ENCODE data around the gene U2SURP. TPM values are rescaled to one million over a fixed set of nuclear protein-coding genes. Genes with fewer than 3 reads are reported as not detected.
A peak's percentile ranks its signal among the peaks of the same experiment; 100 is the strongest.

The U2SURP gene
- 100 to 1,000 TPM; 111 to 123 TPM for total RNA-seq

DNA sequence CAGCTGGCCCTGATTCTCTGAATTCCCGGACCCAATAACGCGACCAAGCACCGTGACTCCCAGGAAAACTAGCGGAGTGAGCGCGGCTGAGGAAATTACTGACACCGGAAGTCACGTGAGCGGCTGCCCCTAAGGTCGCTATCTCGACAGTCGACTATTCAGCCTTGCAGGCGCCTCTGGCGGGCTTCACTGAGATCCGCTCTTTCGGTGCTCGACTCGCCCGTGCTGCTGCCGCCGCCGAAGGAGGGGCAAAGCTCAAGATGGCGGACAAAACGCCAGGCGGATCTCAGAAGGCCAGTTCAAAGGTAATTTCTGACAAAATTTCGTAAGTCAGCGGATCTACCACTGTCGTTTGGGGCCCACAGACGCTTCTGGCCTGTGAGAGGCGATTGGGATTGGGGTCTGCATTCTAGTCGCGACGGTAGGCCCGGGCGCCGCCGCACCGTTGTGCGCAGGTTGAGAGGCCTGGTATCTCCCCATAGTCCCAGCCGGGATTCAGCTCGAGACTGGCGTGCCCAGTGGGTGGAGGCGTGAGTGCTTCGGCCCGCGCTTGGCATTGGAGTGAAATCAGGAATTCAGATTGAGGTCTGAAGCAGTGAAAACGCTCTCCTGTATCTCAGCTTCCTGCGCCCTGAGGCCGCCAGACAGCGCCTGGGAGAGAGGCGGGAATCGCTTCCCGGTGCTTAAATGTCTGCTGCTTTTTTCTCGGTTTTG lies at the start of gene U2SURP:
U2SURP (plus strand) TSS at position 202 of the 714 bp plus-strand sequence; CDS start at position 261, 59 bp downstream.
- no peaks in the 10 kb centered on the region for H3K9me3 Mint-ChIP-seq
- ChIA-PET CTCF (interaction anchor here (0.8 to 2.4 kb wide), 10 partner anchors 9 to 148 kb away, joined by 3 to 9 read pairs (median 3); no protein-coding TSS in a partner anchor), POLR2A (interaction anchor here (0.6 to 1.1 kb wide), 6 partner anchors 9 to 423 kb away, joined by 3 to 5 read pairs (median 4); partner anchors contain the start of gene ATR)
- H3K4me1 Mint-ChIP-seq: peaks cover 40% of the 10 kb centered on the region
- peak within 1 kb of the TSS; percentile 99 for H3K27ac Mint-ChIP-seq
- peaks cover 4% of the 10 kb centered on the region for H3K27me3 Mint-ChIP-seq
- peaks cover 4% of the 10 kb centered on the region for H3K36me3 Mint-ChIP-seq (ENCODE audit: low read depth)
- DNase-seq: peak; percentile 95
- H3K4me3 Mint-ChIP-seq: peak within 1 kb of the TSS; percentile 89

DNA sequence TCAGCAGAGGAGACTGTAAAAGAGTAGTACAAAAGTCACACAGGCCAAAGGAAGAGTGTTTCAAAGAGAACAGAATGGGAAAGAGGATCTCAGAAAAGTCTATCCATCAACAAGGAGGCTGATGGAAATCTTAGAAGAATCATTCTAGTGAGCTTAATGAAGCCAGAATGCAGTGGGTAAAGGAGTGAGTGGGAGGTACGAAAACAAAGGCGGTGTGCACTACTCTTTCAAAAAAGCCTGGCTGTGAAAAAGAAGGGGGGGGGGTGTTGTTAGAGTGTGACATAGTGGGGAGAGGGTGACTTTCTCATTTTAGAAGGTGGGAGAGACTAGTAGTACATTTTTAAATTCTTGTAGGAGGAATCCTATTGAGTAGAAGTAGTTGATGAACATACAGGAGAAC lies 49.6 kb upstream of the U2SURP start:
- Mint-ChIP-seq H3K9me3 (no peaks in the 10 kb centered on the region), H3K27ac (no peak overlapping the region), H3K4me3 (no peak overlapping the region), H3K36me3 (ENCODE audit: low read depth) (no peaks in the 10 kb centered on the region), H3K4me1 (peaks cover 11% of the 10 kb centered on the region), H3K27me3 (peaks cover 63% of the 10 kb centered on the region)
- POLR2A ChIA-PET: no interaction called here
- CTCF ChIA-PET: interaction anchor here (0.6 to 2.2 kb wide), 3 partner anchors 8 to 36 kb away, joined by 3 to 5 read pairs (median 4); no protein-coding TSS in a partner anchor
- no peak for DNase-seq

DNA sequence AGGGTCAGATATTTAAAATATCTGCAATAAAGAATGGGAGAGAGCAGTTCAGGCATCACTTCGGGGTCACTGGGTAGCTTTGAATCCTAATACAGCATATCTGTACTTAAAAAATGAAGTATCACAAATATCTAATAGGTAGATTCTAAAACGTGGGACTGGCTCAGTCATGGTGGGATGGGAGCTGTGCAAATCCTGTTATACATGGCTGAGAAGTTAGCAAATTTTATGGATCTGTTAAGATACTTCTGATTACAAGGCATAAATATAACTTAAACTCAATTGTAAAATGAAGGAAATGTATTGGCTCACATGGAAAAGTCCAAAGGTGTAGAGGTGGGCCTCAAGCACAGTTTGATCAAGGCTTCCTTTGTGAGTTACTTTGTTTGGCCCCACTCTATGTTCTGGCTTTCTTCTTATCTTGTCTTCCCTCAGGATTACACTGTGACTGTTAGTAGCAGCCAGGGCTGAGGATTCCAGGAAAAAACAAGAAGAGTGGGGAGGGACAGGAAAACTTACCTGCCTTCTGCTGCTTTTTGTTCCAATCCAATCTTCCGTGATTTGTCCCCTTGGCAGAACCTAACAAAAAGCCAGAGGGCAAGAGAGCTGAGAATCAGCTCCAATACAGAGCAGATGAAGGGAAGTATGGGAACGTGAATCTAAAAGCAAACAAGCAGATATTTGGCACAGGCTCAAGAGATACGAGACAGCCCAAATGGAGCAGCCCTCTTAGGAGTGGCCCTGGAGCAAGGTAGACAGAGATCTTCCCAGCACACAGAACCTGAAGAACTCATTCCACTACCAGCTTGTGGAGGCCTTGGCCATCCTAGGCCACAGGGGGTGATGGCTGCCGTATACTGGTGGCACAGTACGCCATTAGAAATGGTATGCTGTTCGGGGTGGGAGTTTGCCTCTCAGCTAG lies 48.8 kb upstream of the U2SURP start:
- ChIA-PET POLR2A (no interaction called here), CTCF (interaction anchor here (2.2 kb wide), 1 partner anchor 13 kb away, joined by 5 read pairs; no protein-coding TSS in a partner anchor)
- Mint-ChIP-seq H3K4me3 (no peak overlapping the region), H3K4me1 (peaks cover 7% of the 10 kb centered on the region), H3K27me3 (peaks cover 66% of the 10 kb centered on the region), H3K9me3 (no peaks in the 10 kb centered on the region), H3K27ac (no peak overlapping the region), H3K36me3 (ENCODE audit: low read depth) (no peaks in the 10 kb centered on the region)
- no peak for DNase-seq

DNA sequence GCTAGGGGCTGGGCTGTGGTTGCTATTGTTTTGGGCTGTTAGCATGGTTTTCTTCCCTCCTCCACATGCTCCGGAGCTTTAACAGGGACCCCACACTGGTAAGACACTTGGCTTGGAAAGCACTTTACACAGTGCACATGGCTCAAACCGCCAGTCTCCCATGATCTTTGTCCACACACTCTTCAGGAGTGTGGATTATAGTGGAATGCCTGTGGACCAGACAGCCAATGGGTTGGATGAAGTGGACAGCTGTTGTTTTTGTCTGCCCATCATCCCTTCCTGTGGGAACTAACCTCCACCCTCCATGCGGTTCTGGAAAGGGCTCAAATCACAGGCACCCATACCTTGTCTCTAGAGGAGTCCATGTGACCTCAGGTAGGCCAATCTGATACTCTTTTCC lies 47.9 kb upstream of the U2SURP start:
- POLR2A ChIA-PET: no interaction called here
- no peaks in the 10 kb centered on the region for H3K4me1 Mint-ChIP-seq
- DNase-seq: no peak
- H3K36me3 Mint-ChIP-seq (ENCODE audit: low read depth): no peaks in the 10 kb centered on the region
- CTCF ChIA-PET: interaction anchor here (2.2 kb wide), 1 partner anchor 14 kb away, joined by 5 read pairs; no protein-coding TSS in a partner anchor
- no peak overlapping the region for H3K4me3 Mint-ChIP-seq
- H3K27ac Mint-ChIP-seq: no peak overlapping the region
- H3K9me3 Mint-ChIP-seq: no peaks in the 10 kb centered on the region
- H3K27me3 Mint-ChIP-seq: peaks cover 66% of the 10 kb centered on the region

DNA sequence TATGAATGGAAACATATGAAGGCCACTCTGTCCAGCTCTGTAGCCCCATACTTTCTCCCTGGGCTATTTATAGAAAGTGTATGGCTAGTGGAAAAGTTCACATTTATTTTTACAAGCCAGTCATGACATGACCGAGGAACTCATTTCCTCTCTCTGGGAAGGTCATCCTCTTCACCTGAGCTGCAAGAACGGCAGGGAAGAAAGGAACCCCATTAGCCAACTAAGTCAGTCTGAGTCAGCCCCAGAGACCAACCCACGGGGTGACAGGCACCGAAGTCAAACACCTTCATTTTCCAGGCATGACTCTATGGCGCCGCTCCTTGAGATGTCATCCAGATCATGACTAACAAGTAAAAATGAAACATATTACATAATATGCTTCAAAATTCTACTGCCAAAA lies 42.7 kb upstream of the U2SURP start:
- Mint-ChIP-seq H3K36me3 (ENCODE audit: low read depth) (no peaks in the 10 kb centered on the region), H3K9me3 (no peaks in the 10 kb centered on the region), H3K27me3 (peaks cover 74% of the 10 kb centered on the region), H3K4me1 (peaks cover 7% of the 10 kb centered on the region), H3K4me3 (no peak overlapping the region), H3K27ac (no peak overlapping the region)
- ChIA-PET POLR2A (no interaction called here), CTCF (no interaction called here)
- DNase-seq: no peak

DNA sequence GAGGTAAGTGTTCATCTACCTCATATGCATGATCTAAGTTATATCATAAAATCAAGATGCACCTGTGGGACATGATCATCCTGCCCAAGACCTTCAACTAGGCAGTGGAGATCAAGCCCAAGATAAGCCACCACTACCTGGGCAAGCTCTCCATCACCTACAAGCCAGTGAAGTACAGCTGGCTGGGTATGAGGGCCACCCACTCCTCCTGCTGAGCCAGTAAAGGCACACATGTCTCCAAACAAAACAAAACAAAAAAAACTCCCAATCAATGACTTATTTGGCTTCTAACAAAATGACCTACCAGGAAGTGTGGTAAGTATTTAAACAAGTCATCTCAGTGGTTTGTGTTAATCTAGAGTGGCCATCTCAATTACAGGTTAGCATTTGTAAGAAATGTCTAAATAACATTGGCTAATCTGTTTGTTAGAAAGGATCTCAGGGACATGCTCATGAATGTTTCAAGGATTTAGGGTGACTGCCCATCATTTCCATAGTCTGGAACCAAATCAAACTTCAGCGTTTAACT lies 41.0 kb upstream of the U2SURP start:
- peaks cover 11% of the 10 kb centered on the region for H3K4me1 Mint-ChIP-seq
- no peaks in the 10 kb centered on the region for H3K9me3 Mint-ChIP-seq
- peaks cover 76% of the 10 kb centered on the region for H3K27me3 Mint-ChIP-seq
- ChIA-PET POLR2A (no interaction called here), CTCF (interaction anchor here (1.5 kb wide), 1 partner anchor 13 kb away, joined by 3 read pairs; no protein-coding TSS in a partner anchor)
- no peak overlapping the region for H3K27ac Mint-ChIP-seq
- no peak for DNase-seq
- H3K36me3 Mint-ChIP-seq (ENCODE audit: low read depth): no peaks in the 10 kb centered on the region
- no peak overlapping the region for H3K4me3 Mint-ChIP-seq

DNA sequence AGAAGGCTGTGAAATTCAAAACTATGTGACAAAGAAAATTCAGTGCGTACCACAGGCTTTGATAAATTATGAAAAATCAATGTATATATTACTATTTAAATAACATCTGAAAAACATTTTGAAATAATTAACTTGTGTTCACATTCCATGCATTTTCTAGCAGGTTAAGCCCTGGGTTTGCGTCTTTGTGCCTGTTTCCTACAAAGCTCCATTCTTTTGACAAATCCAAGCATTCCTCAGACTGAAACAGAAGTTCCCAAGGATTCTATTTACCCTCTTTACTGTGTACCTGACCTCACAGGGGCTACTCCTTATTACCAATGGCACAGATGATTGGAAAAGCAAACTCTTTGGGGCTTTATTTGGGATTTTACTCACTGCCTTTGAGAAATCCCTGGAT lies 39.8 kb upstream of the U2SURP start:
- CTCF ChIA-PET: interaction anchor here (0.8 to 1.5 kb wide), 2 partner anchors 12 to 20 kb away, joined by 3 read pairs; no protein-coding TSS in a partner anchor
- Mint-ChIP-seq H3K27ac (no peak overlapping the region), H3K27me3 (peaks cover 79% of the 10 kb centered on the region), H3K4me3 (no peak overlapping the region), H3K9me3 (no peaks in the 10 kb centered on the region), H3K4me1 (peaks cover 11% of the 10 kb centered on the region), H3K36me3 (ENCODE audit: low read depth) (no peaks in the 10 kb centered on the region)
- POLR2A ChIA-PET: no interaction called here
- no peak for DNase-seq

DNA sequence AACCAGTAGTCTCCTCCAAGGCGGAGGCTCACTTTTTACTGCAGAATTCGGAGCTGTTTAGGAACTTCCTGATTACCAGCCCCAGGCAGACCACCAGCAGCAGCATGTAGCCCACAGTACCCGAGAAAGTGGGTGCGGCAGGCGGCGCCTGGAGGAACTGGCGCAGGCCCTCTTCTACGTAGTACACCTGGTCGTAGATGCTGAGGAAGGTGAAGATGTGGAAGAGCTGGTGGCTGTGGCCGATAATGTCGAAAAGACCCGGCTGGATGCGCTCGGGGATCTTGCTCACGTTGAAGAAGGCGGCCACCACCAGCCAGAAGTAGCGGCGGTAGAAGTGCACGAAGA lies 39.2 kb upstream of the U2SURP start:
- ChIA-PET CTCF (no interaction called here), POLR2A (no interaction called here)
- H3K27me3 Mint-ChIP-seq: peaks cover 80% of the 10 kb centered on the region
- DNase-seq: no peak
- H3K4me1 Mint-ChIP-seq: peaks cover 11% of the 10 kb centered on the region
- peak overlapping the region; percentile 62 for H3K4me3 Mint-ChIP-seq
- H3K36me3 Mint-ChIP-seq (ENCODE audit: low read depth): no peaks in the 10 kb centered on the region
- peak overlapping the region; percentile 26 for H3K27ac Mint-ChIP-seq
- H3K9me3 Mint-ChIP-seq: no peaks in the 10 kb centered on the region

DNA sequence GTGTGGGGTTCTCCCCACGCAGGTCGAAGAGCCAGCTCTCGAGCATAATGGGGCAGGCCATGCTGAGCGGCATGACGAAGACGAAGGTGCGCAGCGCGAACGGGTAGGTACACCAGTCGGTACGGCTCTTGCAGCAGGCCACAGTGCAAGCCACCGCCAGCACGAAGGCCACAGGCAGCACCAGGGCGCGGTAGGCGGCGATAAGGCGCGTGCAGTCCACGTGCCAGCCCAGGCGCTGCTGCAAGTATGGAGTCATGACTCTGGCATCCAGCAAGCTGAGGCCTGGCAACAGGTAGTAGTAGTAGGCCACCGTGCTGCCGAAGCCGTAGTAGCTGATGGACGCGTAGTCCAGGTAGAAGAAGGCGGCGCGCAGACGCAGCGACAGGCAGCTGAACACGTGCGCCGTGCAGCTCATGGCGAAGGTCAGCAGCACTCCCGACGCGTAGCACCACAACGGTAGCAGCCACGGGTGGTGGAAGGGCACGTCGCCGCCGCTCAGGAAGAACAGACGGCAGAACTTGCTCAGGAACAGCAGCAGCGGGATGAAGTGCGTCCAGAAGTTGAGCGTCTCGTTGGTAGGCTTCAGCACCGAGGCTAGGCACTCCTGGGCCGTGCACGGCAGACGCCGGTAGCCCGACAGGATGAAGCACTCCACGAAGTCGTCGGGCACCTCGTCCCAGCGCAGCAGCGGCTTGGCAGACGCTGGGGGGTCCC lies 38.7 kb upstream of the U2SURP start:
- Mint-ChIP-seq H3K4me1 (peaks cover 11% of the 10 kb centered on the region), H3K4me3 (peak overlapping the region; percentile 62), H3K36me3 (ENCODE audit: low read depth) (no peaks in the 10 kb centered on the region), H3K9me3 (no peaks in the 10 kb centered on the region), H3K27ac (peak overlapping the region; percentile 48), H3K27me3 (peaks cover 77% of the 10 kb centered on the region)
- CTCF ChIA-PET: no interaction called here
- POLR2A ChIA-PET: no interaction called here
- no peak for DNase-seq

DNA sequence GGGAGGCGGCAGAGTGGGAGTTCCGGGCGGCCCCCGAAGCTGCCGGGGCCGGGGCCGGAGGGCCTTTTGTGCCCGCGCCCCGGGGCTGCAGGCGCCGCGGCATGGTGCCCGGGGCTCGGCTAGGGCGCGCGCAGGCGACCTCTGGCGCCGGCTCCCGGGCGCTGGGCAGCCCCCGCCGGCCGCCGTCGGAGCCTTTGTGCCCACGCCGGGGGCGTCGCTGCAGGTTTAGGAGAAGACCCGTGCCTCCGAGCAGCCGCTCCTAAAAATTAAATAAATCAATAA lies 38.2 kb upstream of the U2SURP start:
- peaks cover 11% of the 10 kb centered on the region for H3K4me1 Mint-ChIP-seq
- H3K4me3 Mint-ChIP-seq: peak overlapping the region; percentile 62
- H3K27ac Mint-ChIP-seq: no peak overlapping the region
- POLR2A ChIA-PET: no interaction called here
- H3K27me3 Mint-ChIP-seq: peaks cover 73% of the 10 kb centered on the region
- DNase-seq: no peak
- H3K36me3 Mint-ChIP-seq (ENCODE audit: low read depth): no peaks in the 10 kb centered on the region
- CTCF ChIA-PET: no interaction called here
- no peaks in the 10 kb centered on the region for H3K9me3 Mint-ChIP-seq

DNA sequence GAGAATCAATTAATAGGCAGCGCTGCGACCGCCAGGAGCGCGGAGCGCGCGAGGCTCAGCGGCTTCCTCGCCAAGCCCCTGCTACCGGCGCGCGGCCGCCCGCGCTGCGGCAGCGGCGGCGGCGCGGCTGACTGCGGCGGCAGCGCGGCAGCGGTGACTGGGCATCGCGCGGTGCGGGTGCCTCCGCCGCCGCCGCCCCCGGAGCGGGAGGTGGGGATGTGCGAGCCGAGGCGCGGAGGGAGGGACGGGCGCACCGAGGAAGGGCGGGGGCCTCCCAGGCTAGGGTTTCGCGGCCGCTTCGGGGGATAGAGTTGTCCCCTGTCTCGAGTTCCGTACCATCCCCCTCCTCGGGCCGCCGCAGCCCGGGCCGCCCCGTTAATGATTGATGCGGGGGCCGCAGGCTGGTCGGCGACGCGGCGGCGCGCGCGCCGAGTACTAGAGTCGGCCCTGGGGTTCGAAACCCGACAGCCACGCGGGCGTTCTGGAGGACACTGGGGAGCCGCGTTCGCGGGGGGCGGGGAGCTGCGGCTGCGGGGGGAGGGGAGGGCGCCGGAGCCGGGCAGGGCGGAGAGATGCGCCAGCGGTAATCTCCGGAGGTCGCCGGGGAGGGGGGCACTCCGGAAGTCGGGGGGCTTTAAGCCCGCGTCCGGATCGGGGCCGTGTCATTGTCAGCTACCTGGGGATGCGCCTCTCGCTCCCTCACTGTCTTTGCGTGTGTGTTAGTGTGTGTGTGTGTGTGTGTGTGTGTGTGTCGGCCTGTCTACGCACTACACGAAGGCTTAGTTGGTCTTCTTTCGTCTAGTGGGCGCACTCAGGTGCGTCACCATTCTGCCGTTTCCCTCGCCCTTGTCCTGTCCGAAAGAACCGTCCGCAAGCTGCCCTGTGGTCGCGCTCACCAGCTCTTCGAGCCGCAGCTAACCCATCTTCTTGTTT lies 37.6 kb upstream of the U2SURP start, which contains the start of gene PAQR9:
PAQR9 (minus strand) TSS at position 159 of the 933 bp plus-strand sequence. CDS start 338 bp downstream, outside the sequence.
- POLR2A ChIA-PET: no interaction called here
- H3K4me3 Mint-ChIP-seq: peak within 1 kb of the TSS; percentile 71
- H3K4me1 Mint-ChIP-seq: peaks cover 11% of the 10 kb centered on the region
- CTCF ChIA-PET: interaction anchor here (0.6 to 0.7 kb wide), 3 partner anchors 94 to 1959 kb away, joined by 3 to 5 read pairs (median 3); no protein-coding TSS in a partner anchor
- H3K36me3 Mint-ChIP-seq (ENCODE audit: low read depth): no peaks in the 10 kb centered on the region
- no peaks in the 10 kb centered on the region for H3K9me3 Mint-ChIP-seq
- DNase-seq: no peak
- H3K27me3 Mint-ChIP-seq: peaks cover 72% of the 10 kb centered on the region
- peak within 1 kb of the TSS; percentile 48 for H3K27ac Mint-ChIP-seq
